SU-DHL-6 (cell line): ENCODE results near the gene AOC3.
"Not testable (repeated sequence)": the region's sequence is repeated elsewhere in the genome, so short reads cannot be mapped to it uniquely, and the experiment has no call there.

Experiments
- H2AFZ ChIP-seq: fragments of 200-600 bp; sonication (generic); 2 replicates; pipeline ENCODE4 v1.6.1; 2014; ENCODE audit warnings: low read depth, mild to moderate bottlenecking, moderate library complexity, mixed read lengths, antibody characterized with exemption, low read length; ENCODE audit not compliant: severe bottlenecking
- H3F3A ChIP-seq: fragments of 200-600 bp; shearing (Covaris generic); 2 replicates; pipeline ENCODE4 v1.6.0; 2016; ENCODE audit warnings: antibody characterized with exemption, mild to moderate bottlenecking; ENCODE audit not compliant: insufficient read depth
- H3K27ac ChIP-seq: fragments of 200-600 bp; sonication (generic); 2 replicates; pipeline ENCODE4 v1.5.1; 2016; ENCODE audit warnings: low read depth, mild to moderate bottlenecking, low read length, moderate library complexity, mixed read lengths
- H3K27me3 ChIP-seq: fragments of 200-600 bp; sonication (generic), shearing (Covaris generic); 2 replicates; pipeline ENCODE4 v1.6.0; 2014; ENCODE audit warnings: mild to moderate bottlenecking, low read length
- H3K36me3 ChIP-seq: fragments of 200-600 bp; sonication (generic); 2 replicates; pipeline ENCODE4 v1.6.1; 2014; ENCODE audit warnings: mild to moderate bottlenecking, low read length, mixed read lengths
- H3K4me2 ChIP-seq: fragments of 300-600, 200-600 bp; shearing (Covaris generic), sonication (generic); 2 replicates; pipeline ENCODE4 v1.6.0; 2014; ENCODE audit warnings: low read length, low read depth, mild to moderate bottlenecking; ENCODE audit not compliant: poor library complexity, severe bottlenecking
- H3K4me3 ChIP-seq: fragments of 200-600 bp; sonication (generic); 2 replicates; pipeline ENCODE4 v1.5.1; 2014; ENCODE audit warnings: antibody characterized with exemption, low read length, mild to moderate bottlenecking, mixed read lengths; ENCODE audit not compliant: insufficient read depth, poor library complexity, severe bottlenecking
- H3K79me2 ChIP-seq: fragments of 200-600 bp; sonication (generic); 2 replicates; pipeline ENCODE4 v1.6.1; 2014; ENCODE audit warnings: mild to moderate bottlenecking, low read length, moderate library complexity; ENCODE audit not compliant: insufficient read depth
- H3K9ac ChIP-seq: fragments of 200-600 bp; sonication (generic); 2 replicates; pipeline ENCODE4 v1.7.0; 2014; ENCODE audit warnings: mild to moderate bottlenecking, low read length
- H3K9me2 ChIP-seq: fragments of 200-600 bp; sonication (generic); replicated peaks from 2 replicates; pipeline ENCODE4 v1.6.1; 2014; ENCODE audit warnings: low read length; ENCODE audit not compliant: insufficient read depth
- H3K9me3 ChIP-seq: fragments of 200-600 bp; sonication (generic); 2 replicates; pipeline ENCODE4 v1.6.1; 2014; ENCODE audit warnings: low read length, mixed read lengths; ENCODE audit not compliant: insufficient read depth
- H4K20me1 ChIP-seq: fragments of 200-600 bp; sonication (generic); 2 replicates; pipeline ENCODE4 v1.6.1; 2014; ENCODE audit warnings: low read depth, mild to moderate bottlenecking, antibody characterized with exemption, low read length, moderate library complexity, mixed read lengths
- CTCF ChIP-seq: fragments of 200-600 bp; sonication (generic); IDR thresholded peaks from one replicate; pipeline ENCODE4 v1.5.1; 2017; ENCODE audit warnings: antibody characterized with exemption, mild to moderate bottlenecking, low read length, moderate library complexity; ENCODE audit not compliant: insufficient read depth, poor library complexity, severe bottlenecking
- EZH2phosphoT487 ChIP-seq: fragments of 200-600 bp; sonication (generic), shearing (Covaris generic); conservative IDR thresholded peaks from 2 replicates; pipeline ENCODE4 v1.6.1; 2018; ENCODE audit warnings: mild to moderate bottlenecking, antibody characterized with exemption, low read length, moderate library complexity, mixed read lengths

The AOC3 gene

GRCh38 chr17:42849451-42850181, 1.4 kb upstream of the AOC3 start:
- no peaks in the 10 kb centered on the region for H3K9me3 ChIP-seq
- TF ChIP-seq EZH2phosphoT487: no peak
- H3K4me3 ChIP-seq: no peak overlapping the region
- no peak overlapping the region for H3K9ac ChIP-seq
- no peaks in the 10 kb centered on the region for H3K27me3 ChIP-seq
- H3K27ac ChIP-seq: no peak overlapping the region
- H3K36me3 ChIP-seq: no peaks in the 10 kb centered on the region
- no peaks in the 10 kb centered on the region for H4K20me1 ChIP-seq
- H3K9me2 ChIP-seq: no peaks in the 10 kb centered on the region
- no peak overlapping the region for H3K4me2 ChIP-seq
- no peaks in the 10 kb centered on the region for H3K79me2 ChIP-seq
- no peaks in the 10 kb centered on the region for H3F3A ChIP-seq
- H2AFZ ChIP-seq: no peak overlapping the region

- not testable (repeated sequence) for H3K27ac ChIP-seq, H3K4me3 ChIP-seq, H2AFZ ChIP-seq, H3K79me2 ChIP-seq, H3K27me3 ChIP-seq, H3K9ac ChIP-seq, H4K20me1 ChIP-seq, H3F3A ChIP-seq, H3K9me3 ChIP-seq, H3K36me3 ChIP-seq, H3K4me2 ChIP-seq, H3K9me2 ChIP-seq
These were observed 607 bp downstream of the AOC3 start for GRCh38 chr17:42851371-42852240.

- Histone ChIP-seq H3K27ac (no peak overlapping the region), H3K9ac (no peak overlapping the region), H3K4me3 (no peak overlapping the region), H3K9me3 (no peaks in the 10 kb centered on the region), H3K36me3 (no peaks in the 10 kb centered on the region), H3K79me2 (no peaks in the 10 kb centered on the region), H3F3A (no peaks in the 10 kb centered on the region), H3K9me2 (no peaks in the 10 kb centered on the region), H3K27me3 (no peaks in the 10 kb centered on the region), H3K4me2 (no peak overlapping the region), H4K20me1 (no peaks in the 10 kb centered on the region), H2AFZ (no peak overlapping the region)
- no peak for TF ChIP-seq EZH2phosphoT487
- no peak for TF ChIP-seq CTCF
These were observed 1.4 kb downstream of the AOC3 start for GRCh38 chr17:42852351-42852750.

GRCh38 chr17:42853004-42853403, 2.0 kb downstream of the AOC3 start:
- no peak for TF ChIP-seq EZH2phosphoT487
- Histone ChIP-seq H3K27ac (no peak overlapping the region), H3K9me3 (no peaks in the 10 kb centered on the region), H3K27me3 (no peaks in the 10 kb centered on the region), H4K20me1 (no peaks in the 10 kb centered on the region), H3K79me2 (no peaks in the 10 kb centered on the region), H3K4me2 (no peak overlapping the region), H3K9me2 (no peaks in the 10 kb centered on the region), H3K36me3 (no peaks in the 10 kb centered on the region), H3F3A (no peaks in the 10 kb centered on the region), H3K9ac (no peak overlapping the region), H2AFZ (no peak overlapping the region), H3K4me3 (no peak overlapping the region)
